ENCODE results near the gene AP1S1.

- no peak for TF ChIP-seq POLR2A (IDR thresholded peaks at IDR 0.05; ENCODE audit: low read length)
- TF ChIP-seq GATA1 (IDR thresholded peaks at IDR 0.05; ENCODE audit: low read depth, low read length), result no peak
Measured at GRCh38 chr7:101179713-101180112, 25.4 kb downstream of the AP1S1 start.
